VCaP (cell line): ENCODE data around the gene MAP2K4.

ENCODE experiments used
- H3K27ac ChIP-seq: fragments of 450-650 bp; 2 replicates; pipeline ENCODE4 v1.5.1; 2017
- CTCF ChIP-seq: fragments of 450-650 bp; conservative IDR thresholded peaks from 2 replicates; pipeline ENCODE4 v1.5.1; 2017; ENCODE audit warnings: mild to moderate bottlenecking, moderate library complexity

MAP2K4 gene

GRCh38 chr17:12088035-12088434 lies 67.4 kb downstream of the MAP2K4 start:
- no peak overlapping the region for H3K27ac ChIP-seq
- no peak for TF ChIP-seq CTCF

- no peak overlapping the region for H3K27ac ChIP-seq
- no peak for TF ChIP-seq CTCF
Measured at GRCh38 chr17:12089809-12090384, 69.2 kb downstream of the MAP2K4 start.

DNA sequence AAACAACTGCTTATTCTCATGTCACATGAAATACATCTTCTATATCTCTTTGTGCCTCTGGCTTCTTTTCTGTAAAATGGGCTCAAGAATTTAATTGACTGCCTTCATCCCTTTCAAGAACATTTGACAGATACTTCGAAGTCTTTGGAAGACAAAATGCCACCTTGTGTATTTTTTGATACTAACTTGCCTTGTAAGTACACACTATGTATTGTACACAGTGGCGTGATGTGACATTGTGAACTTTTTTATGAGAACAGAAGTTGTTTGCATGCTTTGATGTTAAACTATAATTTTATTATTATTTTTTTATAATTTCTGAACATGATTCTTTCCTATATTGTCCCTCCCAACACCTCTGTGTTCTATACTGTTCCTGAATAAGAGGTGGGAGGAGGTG lies 73.7 kb downstream of the MAP2K4 start:
- peak overlapping the region; percentile 58 for H3K27ac ChIP-seq
- no peak for TF ChIP-seq CTCF

DNA sequence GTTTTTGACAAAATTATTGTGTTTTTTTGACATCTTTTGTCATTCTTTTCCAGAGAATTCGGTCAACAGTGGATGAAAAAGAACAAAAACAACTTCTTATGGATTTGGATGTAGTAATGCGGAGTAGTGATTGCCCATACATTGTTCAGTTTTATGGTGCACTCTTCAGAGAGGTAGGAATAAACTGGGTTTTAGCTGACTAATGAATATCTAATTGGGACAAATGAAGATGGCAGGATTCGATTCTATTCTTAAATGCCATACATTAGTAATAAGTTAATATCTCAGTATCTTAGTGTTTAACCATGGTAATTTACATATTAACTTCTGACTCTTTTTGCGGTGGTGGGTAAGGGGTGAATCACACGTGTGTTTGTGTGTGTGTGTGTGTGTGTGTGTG lies 74.8 kb downstream of the MAP2K4 start:
- no peak overlapping the region for H3K27ac ChIP-seq
- TF ChIP-seq CTCF: no peak

- TF ChIP-seq CTCF: no peak
- H3K27ac ChIP-seq: no peak overlapping the region
Measured at GRCh38 chr17:12097326-12097725, 76.6 kb downstream of the MAP2K4 start.

DNA sequence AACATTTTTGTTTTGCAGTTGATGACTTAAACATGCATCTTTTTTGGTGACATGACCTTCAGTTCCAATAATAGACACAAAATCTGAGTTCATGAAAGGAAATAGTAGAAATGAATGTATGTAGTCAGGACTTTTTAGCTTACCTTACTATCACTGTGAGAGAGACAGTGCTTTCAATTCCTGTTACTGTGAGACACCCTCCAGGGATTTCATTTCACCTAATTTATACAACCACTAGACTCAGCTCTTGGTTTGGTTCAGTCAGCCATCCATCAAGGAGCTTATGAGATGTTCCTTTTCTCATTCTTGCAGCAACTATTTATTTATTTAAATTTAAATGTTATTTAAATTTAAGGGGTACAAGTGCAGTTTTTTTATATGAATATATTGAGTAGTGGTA lies 77.9 kb downstream of the MAP2K4 start:
- no peak overlapping the region for H3K27ac ChIP-seq
- TF ChIP-seq CTCF: no peak

DNA sequence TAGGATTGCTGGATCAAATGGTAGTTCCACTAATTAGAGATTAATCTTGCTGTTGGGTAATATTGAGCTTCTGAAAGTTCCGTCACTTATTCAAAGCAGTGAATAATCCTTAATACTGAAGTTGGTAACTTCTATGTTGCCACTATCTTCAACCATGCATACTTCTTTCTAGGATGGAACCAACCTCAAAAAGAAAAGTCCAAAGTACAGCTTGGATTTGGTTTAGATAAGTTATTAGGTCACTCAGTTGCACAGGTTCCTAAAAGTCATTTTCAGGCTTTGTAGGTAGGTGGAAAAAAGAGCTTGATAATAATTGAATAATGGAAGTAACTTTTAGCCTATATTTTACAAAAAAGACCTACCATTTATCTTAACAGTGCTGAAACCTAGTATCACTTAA lies 78.7 kb downstream of the MAP2K4 start:
- no peak overlapping the region for H3K27ac ChIP-seq
- no peak for TF ChIP-seq CTCF

- TF ChIP-seq CTCF: no peak
- H3K27ac ChIP-seq: no peak overlapping the region
Measured at GRCh38 chr17:12104831-12105230, 84.2 kb downstream of the MAP2K4 start.
